NOMO-1 (cell line): ENCODE measurements around the gene CA12.

Experiments
- DNase-seq, 2 experiments: peaks; one replicate each; lab custom pipeline; 2025; ENCODE audit not compliant: unreplicated experiment in 2 of 2; lab: John Stamatoyannopoulos, UW

Gene CA12

DNA sequence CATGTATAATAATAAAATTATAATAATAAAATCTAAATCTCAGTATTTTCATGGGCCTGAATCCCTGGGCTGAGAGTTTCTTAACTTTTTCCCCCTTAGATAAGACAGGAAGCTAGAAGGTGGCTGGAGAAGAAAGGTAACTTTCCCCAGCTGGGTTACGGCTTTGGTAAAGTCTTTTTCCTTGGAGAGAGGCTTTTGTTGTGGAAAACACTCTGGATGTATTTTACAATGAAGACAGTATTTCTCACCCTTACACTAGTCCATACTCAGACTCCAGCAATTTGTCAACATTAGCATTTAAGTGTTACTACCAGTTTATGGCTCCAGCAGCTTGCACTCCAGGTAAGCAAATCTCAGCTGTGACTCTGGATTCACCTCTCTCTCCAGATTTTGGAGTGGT, 69.4 kb downstream of the CA12 start:
- DNase-seq: no peak

DNA sequence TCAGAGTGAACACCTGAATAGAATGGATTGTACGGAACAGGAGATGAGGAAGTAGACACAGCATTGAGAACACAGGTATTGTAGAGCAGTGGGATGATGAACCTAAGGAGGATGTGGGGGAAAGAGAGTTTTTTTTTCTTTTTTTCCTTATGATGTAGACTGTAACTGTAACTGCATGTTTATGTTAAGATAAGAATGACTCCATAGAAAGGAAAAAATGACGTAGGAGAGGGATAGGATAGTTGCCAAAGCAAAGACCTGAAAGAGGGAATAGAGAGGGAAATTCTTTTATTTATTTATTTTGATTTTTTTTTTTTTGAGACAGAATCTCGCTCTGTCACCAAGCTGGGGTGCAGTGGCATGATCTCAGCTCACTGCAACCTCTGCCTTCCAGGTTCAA, 71.0 kb downstream of the CA12 start:
- no peak for DNase-seq

DNA sequence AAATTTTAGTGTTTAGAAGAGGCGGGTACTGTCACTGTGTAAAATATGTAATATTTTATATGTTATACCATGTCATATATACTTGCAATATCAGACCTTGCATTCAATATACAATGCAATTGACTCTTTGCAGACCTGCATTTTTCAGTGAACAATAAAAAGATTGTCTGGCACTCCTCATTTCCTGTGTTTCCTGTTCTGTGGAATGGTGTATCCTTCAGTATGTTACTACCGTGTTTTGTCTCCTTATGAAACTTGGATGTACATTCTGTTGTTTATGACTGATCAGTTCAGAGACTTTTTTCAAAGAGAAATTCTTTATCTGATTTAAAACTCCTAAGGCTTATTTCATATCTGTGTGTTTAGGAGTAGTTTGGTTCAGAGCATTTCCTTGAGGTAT, 72.7 kb downstream of the CA12 start:
- DNase-seq: no peak

DNA sequence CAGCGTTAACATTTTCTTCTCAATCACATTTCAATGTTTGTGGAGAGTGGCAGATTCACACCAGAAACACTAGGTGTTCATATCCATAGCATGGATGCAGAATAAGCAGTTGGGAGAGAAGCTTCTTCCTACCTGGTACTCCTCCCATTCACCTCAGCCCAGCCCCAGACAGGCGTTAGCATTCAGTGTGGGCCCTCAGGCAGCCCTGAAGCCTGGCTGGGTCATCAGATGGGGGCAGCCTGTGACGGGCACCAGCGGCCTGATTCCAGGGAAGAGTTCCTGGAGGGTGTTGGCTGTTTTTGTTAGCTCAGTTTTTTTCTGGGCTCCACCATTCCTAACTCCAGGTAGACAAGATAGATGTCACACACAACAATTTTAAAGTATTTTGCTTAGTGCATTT, 73.2 kb downstream of the CA12 start:
- DNase-seq: no peak

DNA sequence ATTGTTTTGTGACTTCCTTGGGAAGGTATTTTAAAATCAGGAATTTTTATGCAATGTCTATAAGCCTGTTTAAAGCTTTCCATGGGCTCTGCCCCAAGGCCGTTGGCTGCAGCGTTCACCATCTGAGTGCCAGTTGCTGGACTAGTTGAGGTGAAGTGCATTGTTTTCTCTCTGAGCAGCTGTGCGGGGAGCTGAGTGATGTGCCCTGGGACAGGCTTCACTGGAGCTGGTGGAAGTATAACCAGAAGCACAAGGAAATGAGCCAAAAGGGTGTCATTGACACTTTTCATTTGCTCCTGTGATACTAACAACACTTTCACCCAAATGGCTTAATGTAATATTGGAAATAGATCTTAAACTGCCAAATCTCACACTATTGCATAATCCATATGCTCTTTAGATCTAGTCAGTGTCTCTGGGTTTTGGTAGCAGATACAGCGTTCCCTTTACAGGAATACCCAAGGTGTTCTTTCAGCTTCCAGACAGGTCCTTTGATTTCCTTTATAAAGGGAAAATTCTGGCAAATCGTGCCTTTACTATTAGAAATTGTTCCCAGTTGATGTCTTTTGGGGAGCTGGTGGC, 75.1 kb downstream of the CA12 start:
- no peak for DNase-seq

DNA sequence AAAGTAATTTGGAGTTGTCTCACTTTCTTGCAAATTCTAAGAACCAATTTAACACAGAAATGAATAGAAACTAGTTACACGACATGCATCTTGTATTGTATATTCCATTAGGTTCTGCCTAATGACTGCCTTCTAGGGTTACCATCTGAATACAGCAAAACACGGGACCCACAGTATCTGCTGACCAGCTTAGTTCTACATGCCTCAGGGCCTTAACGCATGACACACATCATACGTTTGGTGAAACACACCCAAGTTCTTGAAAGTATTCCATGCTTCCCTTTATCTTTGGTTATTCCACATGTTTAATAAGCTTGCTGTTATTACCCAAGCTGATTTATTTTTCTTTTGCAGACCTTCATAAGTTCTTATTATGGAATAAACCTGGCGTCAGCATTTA, 76.4 kb downstream of the CA12 start:
- DNase-seq: no peak

DNA sequence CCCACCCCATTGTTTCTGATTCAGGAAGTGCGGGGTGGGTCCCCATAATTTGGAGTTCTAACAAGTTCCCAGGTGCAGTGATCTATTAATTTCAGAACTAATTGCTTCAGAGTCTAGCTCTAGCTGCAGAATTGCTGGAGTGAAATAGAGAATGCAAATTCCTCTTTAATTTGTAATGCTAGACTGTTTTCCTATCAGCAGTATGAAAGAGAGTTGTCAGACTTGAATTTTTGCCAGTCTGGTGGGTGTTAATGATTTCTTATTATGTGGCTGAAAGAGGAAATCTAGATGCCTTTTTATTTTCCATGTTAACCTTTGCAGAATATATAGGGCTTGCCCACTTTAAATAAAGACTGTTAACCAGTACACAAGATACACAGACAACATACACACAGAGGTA, 80.6 kb downstream of the CA12 start:
- no peak for DNase-seq

DNA sequence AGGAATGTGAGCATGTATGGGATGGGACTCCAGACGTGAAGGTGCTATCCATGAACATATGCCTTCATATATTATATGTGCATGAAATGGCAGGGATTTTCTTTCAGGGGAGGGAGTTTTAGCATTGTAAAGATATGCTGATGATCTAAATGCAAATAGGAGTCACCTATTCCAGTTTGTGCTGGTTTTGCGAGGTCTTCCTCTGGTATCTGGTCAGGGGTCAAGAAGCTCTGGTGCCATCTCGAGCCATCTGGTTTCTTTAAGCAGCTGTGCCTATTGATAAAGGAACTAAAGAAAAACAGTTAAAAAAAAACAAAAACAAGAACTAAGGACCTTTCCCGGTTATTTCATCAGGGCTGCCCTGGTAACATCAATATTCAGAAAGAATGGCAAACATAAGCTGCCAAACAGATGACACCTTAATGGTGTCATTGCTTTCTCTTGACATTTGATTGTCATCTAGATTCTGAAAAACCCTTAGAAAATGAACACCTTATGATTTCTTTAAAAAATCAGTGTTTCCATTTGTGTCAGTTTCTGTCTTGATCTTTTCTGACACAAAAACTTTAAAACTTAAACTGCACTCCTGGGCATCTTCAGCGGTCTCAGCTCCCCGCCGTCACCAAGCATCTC, 81.6 kb downstream of the CA12 start:
- DNase-seq: no peak

DNA sequence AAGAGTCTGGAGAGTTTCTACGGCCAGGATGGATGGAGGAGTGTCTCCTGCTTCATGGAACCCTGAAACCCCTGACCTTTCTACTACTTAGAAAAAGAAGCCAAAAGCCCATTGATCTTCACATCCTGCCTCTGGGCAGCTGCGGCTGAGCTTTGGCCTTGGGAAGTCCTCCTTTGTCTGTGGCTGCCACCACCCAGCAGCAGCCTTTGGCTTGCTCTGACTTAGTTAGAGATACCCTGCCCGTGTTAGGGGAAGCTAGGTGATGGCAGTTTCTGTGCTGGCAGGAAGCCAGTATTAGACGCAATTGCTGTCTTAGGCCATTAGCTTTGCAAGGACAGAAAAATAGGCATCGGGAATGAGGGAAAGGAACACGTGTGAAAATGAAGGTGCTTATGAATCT, 85.5 kb downstream of the CA12 start:
- DNase-seq: no peak

DNA sequence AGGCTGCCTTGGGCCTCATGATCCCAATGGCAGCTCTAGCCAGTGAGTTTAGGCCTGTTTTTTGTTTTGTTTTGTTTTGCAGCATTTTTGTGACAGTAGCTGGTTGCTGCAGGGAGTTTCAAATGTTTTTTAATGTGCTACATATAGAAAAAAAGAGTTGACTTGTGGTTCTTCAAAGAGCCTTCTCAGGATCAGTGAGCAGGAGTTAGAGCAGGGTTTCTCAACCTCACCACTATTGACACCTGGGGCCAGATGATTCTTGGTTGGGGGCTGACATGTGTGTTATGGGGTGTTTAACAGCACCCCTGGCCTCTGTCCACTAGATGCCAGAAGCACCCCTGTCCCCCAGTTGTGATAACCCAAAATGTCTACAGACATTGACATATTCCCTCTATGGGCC, 86.3 kb downstream of the CA12 start:
- DNase-seq: no peak

DNA sequence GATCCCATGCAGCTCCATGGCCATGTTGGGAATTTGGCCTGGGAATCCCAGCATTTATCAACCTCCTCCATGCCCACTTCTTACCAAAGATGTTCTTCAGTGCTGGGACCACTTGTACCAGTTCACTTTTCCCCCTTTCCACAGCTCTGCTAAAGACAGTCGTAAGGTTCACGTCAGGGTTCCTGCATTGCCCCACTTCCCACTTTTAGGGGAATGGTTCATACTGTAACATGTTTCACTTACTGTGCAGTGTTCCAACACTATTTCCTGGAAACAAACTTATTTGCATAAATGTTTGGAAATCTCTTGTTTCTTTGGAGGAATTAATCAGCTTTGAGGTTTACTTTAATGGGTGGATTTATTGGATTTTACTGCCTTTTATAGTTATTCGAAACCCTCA, 87.3 kb downstream of the CA12 start:
- DNase-seq: no peak

DNA sequence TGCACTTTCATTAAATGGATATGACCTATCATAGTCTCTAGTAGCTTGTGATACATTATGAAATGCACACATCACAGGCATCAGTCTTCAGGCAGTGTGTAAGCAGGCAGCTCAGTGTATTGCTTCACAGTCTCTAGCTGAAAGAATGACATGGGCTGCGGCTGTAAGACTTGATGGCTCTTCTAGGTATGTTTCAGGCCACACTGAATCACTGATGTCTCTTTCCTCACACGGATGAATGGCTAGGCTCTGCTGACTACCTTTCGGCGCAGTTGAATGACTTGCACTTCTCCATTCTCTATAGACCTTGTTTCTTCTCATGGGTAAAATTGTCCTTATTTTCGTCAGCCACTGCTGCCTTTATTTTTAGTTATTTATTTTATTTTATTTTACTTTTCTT, 88.9 kb downstream of the CA12 start:
- no peak for DNase-seq

DNA sequence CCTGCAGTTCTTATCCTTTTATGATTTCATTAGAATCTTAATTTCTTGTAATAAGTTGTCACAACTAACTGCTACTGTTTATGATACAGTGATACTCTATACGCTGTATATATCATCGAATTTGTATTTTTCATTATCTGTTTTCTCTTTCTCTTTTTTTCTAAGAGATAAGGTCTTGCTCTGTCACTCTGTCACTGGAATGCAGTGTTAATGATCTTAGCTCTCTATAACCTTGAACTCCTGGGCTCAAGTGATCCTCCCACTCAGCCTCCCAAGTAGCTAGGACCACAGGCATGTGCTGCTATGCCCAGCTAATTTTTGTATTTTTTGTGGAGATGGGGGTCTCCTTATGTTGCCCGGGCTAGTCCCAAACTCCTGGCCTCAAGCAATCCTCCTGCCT, 89.4 kb downstream of the CA12 start:
- DNase-seq: no peak

DNA sequence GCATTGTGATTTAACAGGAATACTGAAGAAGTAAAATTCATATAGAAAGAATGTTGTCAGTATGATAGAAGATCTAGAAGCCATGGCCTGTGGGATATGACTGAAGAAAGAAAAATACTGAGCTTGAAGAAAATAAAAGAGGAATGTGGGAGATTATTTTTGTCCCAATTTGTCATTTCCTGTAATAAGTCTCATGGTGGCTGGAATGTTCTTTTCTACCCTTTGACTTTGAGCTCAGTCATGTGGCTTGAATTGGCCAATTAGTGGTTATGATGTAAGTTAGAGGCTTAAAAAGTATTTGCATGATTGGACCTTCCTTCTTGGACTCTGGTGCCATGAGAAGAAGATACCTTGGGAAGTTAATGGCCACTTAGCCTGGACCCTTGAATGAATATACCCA, 90.1 kb downstream of the CA12 start:
- DNase-seq: no peak

DNA sequence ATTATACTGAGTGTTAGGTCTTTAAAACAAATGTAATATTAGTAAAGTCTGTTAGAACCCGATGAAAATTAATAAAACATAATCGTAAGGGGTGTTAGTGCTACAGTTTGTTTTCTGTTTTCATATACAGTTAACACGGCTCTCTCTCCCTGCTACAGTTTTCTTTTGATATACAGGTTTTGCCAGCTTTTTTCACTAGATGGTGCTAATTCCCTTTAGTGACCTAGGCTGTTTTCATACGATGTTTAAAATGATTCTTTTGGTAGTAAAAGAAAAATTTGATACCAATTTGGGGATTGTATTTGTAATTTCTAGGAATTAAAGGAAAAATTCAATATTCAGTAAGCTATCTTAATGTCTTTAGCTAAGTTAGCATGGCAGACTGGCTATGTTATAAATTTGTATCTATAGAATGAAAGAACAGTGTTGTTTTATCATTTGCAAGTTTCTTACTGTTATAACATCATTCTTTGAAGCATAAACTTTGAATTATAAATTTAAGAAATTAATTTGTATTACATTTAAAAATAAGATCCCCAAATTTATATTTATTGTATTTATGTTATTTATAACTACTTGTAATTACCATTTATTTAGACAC, 92.8 kb downstream of the CA12 start:
- DNase-seq: peak; percentile 15 to 65

DNA sequence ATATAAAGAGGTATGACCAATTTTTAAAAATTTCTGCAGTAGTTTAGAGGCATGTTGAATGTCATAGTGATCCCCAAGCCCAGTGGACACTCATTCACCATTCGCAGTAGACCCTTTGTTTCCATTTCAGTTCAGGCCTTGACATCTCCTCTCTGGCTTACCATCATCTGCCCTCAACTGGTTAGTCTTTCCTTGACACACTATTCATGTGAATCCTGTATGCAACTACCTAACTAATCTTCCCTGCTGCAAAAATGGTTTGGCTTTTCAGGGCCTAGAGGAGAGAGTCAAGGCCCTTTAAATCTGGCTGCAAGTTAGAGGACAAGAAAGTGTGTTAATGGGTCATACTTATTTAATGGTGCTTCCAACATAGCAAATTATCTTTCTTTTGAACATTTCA, 93.3 kb downstream of the CA12 start:
- DNase-seq: no peak

DNA sequence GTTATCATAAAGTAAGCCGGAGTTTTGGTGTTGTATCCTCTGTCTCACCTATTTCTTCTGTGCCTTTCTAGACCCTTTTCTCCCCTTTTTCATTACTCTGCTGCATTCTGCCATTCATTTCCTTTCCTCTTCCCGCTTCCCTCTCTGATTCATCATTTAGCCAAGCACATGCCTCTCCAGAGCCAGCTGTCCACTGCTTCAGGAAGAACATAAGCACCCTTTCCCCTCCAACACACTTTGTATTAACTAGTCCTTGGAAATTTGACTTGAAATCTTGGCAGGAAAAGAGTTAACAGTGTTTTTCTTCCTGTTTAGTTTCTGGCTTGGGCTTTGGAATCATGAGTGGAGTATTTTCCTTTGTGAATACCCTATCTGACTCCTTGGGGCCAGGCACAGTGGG, 94.5 kb downstream of the CA12 start:
- no peak for DNase-seq

DNA sequence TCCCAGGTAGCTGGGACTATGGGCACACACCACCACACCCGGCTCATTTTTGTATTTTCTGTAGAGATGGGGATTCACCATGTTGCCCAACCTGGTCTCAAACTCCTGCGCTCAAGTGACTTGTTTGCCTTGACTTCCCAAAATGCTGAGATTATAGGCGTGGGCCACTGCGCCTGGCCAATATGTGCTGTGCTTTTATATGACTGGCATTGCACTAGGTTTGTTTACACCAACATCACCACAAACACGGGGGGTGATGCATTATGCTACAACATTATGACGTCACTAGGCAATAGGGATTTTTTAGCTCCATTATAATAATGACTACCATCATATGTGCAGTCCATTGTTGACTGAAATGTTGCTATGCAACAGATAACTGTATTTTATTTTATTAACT, 97.3 kb downstream of the CA12 start:
- DNase-seq: no peak

DNA sequence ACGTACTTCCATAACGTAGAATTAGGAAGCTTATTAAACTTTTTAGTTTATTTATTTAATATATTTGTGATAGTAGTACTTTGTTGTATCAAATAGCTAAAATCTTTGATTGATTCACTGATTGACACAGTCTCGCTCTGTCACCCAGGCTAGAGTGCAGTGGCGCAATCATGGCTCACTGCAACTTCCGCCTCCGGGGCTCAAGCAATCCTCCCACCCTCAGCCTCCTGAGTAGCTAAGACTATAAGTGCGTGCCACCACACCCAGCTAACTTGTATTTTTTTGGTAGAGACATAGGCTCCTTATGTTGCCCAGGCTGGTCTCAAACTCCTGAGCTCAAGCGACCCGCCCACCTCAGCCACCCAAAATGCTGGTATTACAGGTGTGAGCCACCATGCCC, 98.5 kb downstream of the CA12 start:
- DNase-seq: peak; percentile 20 to 32

DNA sequence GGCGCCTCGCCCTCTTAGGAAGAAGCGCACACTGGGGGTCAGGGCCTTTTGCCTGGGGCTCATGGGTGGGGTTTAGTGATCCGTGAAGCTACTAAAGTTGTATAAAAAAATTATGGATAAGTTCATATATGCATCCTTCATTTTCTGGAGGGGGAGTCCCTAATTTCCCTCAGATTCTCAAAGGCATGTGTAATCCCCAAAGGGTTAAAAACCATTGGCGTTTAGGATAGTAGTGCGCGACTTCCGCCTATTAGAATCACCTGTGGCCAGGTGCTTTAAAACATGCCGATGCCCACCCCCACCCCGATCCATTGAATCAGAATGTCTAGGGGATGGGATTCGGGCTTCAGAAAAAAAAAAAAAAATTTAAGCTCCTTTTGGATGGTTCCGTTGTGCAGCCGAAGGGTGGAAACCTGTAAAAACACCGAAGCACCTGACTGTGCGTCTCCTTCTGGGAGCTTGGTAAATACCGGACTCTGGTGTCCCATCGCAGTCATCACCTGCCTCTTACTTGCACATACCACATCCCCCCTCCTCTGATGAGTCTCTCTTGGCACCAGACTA, 103.7 kb downstream of the CA12 start:
- no peak for DNase-seq

DNA sequence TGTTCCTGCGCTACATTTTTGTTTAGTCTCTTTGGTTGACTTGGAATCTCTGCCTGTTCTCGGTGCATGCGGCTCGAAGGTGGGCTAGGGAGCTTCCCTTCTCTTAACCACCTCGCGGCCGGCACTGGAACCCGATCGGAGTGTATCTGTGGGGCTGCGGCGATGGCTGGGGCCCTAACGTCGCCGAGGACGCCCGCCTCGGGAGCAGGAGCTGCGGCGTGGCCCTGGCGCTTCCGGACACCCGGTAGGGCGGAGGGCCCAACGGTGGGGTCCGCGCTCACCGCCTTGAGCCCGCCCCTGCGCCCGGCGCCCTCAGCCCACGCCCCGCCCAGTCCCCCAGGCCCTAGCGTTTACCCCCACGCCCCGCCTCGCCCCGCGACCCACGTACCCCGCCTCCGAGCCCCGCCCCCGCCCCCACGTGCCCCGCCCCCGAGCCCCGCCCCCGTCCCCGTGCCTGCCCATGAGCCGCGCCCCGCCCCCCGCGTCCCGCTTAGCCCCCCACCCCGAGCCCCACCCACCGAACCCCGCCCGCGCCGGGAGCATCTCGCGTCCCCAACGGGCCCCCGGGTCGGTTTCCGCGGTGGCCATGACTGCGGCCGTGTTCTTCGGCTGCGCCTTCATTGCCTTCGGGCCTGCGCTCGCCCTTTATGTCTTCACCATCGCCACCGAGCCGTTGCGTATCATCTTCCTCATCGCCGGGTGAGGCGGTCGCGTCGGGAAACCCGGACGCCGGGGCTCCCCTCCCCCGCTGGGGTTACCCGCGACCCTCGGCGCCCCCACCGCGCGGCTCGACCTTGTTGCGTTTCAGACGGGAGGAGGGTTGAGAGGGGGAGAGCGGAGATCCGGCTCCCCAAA, 104.4 kb downstream of the CA12 start, which contains the start of gene APH1B:
TSS of gene APH1B (plus strand) at position 568 of the 855 bp plus-strand sequence. CDS start at position 587, 19 bp downstream.
- DNase-seq: peak; percentile 86 to 87
